Embryonic facial prominence (tissue), 1 donor: Measurements from ENCODE around the gene THAP4.

ENCODE experiments used
- DNase-seq: peaks from one replicate; pipeline ENCODE4 v3.0.0-alpha.2; 2016; ENCODE audit errors: extremely low spot score

Gene THAP4

GRCh38 chr2:241640165-241640795, 3.3 kb upstream of the THAP4 start:
- DNase-seq, result no peak

DNA sequence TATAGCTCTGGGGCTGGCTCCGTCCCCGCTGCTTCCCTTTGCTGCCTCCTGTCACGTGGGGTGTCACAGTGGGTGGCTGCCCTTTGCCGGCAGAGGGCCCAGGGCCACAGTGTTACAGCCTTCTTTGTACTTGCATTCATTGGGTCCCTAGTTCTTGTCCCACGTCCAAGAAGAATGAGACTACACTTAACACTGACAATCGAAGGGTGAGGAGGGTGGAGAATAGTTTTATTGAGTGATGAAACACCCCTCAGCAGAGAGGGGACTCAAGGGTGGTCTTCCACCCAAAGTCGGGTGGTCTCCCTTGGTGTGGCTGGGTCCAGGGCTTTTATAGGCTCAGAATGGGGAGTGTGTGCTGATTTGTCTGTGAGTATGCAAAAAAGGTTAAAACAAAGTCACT, 2.4 kb upstream of the THAP4 start:
- DNase-seq, result no peak

GRCh38 chr2:241638940-241639339, 2.0 kb upstream of the THAP4 start:
- no peak for DNase-seq

DNA sequence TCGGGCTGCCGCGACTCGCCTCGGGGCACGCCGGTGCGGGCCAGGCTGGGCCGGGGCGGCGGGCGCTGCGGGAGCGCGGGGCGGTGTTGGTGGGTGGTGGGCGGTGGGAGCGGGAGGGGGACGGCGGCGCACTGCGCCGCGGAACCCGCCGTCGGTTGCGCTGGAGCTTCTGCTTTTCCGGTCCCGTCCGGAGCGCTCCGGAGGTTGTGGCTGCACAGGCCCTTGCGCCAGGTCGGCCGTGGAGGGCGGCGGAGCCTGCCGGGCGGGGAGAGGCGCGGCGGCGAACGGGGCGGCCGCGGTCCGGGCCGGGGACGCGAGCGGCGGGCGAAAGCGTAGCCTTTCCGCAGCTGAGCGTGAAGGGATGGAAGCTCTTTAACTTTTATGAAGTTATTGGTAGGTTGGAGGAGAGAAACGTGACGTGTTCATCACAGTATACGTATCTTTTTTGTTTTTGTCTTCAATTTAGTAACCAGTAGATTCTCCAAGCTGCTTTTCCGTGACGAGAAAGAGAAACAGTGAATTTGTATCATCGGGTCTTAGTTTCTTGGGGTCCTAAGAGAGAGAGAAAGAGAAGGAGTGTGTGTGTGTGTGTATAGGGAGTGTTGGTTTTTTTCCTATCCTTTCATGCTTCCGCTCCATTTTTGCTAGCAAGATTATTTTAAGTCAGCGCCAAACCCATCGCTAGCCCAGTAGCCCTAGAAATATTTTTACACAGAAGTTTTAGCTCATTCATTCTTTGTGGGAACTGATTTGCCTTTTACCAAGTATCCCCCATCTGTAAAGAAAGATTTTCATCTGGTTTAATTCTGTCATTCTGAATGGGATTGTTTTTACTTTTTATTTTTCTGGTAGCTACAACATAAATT, 1.1 kb upstream of the THAP4 start:
- no peak for DNase-seq

GRCh38 chr2:241636182-241637017, 558 bp downstream of the THAP4 start:
- DNase-seq, result no peak

DNA sequence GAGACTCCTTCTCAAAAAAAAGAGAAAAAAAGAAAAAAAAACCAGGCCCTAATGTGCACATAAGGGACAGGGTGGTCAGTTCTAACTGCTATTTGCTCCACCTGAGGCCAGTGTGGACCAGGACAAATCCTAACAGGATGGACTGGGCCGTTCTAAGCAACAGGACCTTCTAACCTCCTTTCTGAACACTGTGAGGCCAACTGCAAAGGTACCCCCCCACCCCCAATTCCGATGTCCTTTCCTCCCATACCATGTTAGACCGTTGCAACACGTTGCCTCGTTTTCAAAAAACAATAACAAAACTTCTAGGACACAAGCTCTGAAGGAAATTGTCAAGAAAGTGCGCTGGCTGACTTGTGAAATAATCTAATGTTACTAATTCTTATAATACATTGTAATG, 1.2 kb downstream of the THAP4 start:
- no peak for DNase-seq

GRCh38 chr2:241633561-241633960, 3.4 kb downstream of the THAP4 start:
- no peak for DNase-seq

DNA sequence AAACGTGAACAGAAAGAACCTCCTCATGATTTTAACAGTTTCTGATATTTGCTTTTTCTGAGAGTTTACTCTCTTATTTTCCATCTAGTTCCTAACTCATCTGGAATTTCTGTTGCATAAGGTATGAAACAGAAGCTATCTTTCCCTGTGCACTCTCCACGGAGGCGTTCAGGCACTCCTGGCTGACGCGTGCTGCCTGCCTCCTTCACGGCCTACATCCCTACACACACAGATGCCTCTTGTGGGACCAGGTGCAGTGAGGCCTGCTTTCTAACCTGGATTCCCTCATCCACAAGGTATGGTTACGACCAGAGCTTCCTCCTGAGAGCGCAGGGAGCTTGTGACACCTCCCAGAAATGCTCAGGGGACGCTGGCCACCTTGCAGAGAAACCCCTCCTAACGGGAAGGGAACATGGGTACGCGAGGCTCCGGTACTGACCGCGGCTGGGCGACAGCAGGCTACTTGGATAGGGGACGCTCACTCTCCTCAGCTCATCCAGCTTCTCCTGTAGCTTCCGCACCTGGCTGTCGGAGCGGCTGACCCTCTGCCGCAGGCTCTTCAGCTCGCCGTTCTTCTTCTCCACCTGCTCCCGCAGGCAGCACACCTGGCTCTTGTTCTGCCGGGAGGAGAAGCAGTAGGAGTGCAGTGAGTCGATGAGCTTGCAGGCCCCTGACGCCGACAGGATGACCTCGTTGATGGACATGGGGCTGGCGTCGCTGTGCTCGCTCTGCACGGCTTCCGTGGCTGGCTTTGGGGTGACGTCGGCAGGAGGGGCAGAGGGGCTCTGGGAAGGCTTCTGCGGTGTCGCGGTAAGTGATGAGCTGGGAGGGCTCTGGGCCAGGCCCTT, 4.3 kb downstream of the THAP4 start:
- no peak for DNase-seq

- no peak for DNase-seq
These were observed 7.1 kb downstream of the THAP4 start for GRCh38 chr2:241629762-241630435.

GRCh38 chr2:241627675-241628074, 9.3 kb downstream of the THAP4 start:
- DNase-seq, result no peak

- DNase-seq, result no peak
These were observed 16.6 kb downstream of the THAP4 start for GRCh38 chr2:241620419-241620769.

GRCh38 chr2:241619597-241620418, 17.1 kb downstream of the THAP4 start:
- no peak for DNase-seq

DNA sequence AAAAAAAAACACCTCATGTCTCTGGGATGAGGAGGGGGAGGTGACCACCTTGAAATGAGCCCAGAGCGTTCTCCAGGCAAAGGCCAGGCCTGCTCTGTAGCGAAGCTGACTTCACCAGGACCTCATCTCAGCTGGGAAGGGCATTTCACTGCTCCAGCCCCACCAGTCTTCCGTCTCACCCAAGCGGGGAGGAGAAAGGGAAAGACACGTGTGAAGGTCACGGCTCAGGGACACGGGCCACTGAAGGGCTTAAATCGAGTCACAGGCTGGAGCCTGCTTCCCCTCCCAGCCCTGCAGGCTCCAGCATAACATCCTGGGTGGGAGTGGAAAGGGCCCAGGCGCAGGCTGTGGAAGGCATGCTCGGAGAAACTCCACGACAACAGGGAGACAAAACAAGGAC, 18.1 kb downstream of the THAP4 start:
- no peak for DNase-seq

- DNase-seq, result no peak
These were observed 18.6 kb downstream of the THAP4 start for GRCh38 chr2:241618296-241618805.

DNA sequence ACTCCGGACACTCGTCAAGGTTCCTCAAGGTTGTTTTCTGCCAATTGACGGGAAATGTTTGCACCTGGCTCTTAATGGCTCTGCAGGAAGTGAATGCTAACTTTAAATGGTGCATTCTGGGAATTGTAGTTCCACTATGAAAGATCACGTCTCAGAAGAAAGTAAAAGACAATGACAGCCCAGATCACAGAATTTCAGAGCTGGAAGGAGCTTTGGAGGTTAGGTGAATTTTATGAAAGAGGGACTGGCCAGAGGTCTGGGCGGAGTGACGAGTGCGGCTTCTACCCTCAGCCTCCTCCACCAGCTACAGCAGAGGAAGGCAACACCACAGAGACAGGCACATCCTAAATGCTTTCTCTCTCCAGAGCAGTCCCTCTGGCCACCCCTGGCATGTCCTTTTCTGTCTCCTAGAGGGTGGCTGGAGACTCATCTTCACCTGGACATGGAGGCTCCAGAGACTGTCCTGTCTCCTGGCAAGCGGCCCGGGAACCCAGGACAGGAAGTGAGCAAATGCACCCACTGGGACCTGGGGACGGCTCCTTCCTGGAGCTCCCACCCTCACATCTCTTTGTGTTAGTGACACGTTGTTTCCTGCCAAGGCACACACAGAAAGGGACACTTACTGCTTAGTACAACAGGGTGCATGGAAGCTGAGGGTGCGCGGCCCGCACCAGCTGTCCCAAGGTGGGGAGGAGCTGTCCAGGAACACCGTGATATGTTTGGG, 19.4 kb downstream of the THAP4 start:
- no peak for DNase-seq

DNA sequence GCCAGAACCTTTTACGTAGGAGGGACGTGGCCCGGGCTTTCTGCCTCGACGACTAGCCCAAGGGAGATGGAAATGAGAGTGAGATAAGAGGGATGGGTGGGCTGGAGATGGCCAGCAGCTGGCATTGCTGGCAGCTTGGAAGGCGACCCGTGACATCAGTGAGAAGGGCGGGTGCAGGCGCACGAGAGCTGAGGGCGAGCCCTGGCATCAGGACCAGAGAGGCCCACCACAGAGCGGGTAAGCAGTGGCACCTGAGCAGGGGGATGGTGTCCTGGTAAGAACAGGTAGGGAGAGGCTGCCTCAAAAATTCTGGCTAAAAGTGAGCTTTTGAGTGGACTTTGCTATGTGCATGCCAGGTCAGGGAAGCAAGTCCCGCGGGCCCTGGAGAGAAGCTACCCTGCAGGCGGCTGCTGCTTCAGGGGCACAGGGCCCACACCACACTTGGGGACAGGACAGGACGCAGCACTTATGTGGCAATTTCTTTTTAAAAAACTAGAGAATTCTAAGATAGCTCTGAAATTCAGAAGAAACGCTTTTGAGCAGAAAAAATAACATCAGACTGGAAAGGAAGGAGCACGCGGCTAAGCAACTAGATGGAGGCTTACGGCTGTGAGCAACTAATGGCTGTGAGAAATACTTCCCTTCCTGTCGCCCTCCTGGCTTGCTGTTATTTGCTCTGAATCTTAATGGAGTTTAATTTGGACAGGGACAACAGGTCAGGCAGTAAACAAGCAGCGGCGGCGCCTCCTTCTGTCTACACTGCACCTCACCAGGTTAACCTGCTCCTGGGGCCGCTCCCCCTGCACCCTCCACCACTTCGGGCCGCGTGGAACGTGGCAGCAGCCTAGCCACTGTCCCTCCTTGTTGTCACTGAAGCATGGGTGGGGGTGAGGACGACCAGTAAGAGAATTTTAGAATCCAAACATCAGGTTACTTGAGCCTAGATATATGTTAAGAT, 20.5 kb downstream of the THAP4 start:
- DNase-seq, result no peak

DNA sequence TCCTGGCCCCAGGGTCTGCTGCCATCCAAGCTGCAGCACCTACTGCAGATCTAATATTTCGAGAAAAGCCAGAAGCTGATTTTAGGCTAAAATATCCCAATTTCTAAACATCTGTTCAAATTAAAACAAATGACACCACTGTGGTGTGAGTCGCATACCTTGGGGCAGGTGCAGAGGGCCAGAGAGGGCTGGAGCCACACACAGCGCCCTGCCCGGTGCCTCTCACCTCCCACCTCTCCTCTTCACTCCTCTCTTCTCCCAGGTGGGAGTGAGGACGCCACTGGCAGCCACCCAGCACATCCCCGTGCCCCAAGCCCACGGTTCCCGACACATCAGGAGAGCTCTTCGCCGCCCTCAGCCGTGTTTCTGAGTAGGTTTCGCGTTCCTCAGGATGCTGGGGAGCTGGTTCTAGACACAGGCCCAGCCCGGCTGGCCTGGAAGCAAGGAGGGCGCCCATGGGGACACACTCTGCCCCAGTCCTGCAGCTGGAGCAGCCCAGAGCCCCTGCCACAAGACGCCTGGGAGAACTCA, 21.4 kb downstream of the THAP4 start:
- no peak for DNase-seq

- no peak for DNase-seq
These were observed 21.9 kb downstream of the THAP4 start for GRCh38 chr2:241615041-241615440.
